ENCODE results near the gene ITPA.
A peak's percentile ranks its signal among the peaks of the same experiment; 100 is the strongest.
"Not testable (repeated sequence)": the region's sequence is repeated elsewhere in the genome, so short reads cannot be mapped to it uniquely, and the experiment has no call there.

ITPA gene

DNA sequence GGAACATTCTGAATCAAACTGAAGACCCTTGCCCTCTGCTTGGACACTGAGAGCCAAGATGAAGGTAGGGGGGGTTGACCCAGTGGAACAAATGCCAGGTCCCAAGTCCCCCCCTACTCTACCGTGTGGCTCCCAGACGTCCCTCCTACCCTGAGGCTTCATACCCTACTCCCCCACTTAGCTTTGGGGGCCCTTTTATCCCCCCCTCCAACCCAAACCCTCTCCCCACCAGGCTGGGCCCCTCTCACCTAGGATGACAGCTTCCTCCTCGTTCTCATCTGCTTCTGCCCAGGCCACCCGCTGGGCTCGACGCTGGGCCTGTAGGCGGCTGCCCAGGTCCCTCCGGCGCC lies 6.4 kb upstream of the ITPA start:
- DNase-seq (ENCODE audit: low read depth) = no peak

DNA sequence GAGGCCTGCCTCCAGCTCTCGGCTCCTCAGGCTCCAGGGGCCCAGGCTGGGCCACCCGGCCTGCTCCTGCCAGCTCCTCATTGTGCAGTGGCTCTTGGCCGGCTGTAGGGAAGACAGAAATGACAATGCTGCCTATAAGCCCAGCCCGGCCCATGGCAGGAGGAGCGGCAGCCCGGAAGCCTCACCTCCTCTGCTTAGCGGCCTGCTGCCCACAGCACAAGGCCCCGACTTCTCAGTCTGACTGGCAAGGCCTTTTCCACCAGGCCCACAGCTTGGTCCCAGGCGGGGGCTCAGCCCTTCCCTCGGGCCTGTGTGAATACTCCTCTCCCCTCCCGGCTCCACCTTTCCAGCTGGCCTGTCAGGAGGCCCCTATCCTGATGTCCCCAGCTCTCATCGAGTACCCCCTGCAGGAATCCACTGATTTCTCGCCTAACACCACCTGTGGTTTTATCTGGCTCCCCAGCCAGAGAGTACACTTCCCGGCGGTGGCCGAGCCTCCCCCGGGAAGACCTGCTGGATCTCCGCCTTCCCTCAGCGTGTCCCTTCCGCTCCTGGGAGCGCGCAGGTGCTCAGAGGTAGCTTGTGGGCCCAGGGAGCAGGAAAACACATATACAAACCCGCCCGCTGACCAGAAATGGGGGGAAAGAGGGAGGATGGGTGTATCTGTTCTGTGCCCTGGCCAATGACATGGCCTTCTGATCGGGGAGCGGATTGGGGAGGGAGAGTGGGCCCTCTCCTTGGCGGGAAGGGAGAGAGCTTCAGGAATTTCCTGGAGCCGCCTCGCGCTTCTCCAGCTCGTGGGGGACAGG lies 5.8 kb upstream of the ITPA start:
- no peak for DNase-seq (ENCODE audit: low read depth)

GRCh38 chr20:3204124-3204794 lies 5.0 kb upstream of the ITPA start, which contains the start of gene DDRGK1:
DDRGK1 (minus strand) TSS chr20:3204682; CDS start chr20:3204627, 55 bp downstream.
- DNase-seq (ENCODE audit: low read depth) = peak; percentile 88

DNA sequence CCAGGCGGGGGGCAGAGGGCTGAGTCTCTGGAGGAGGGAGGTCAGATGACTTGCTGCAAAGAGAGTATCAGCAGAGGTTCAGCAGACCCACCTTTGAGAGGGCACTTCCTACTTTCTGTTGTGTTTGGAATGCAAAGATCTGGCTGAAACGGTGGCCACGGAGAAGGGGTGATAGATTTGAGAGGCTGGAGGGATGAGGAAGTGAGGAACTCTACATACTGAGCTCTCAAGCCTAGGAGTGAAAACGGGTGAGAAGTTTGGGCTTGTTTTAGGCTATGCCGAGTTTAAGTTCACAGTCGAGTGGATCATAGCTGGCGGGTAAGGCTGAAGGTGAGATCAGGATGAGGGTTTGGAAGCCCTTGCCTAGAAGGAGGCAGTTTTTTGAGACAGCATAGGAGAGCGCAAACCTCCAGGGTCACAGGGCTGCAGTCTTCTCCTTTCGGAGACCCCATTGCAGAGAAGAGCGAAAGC lies 477 bp upstream of the ITPA start:
- no peak for DNase-seq (ENCODE audit: low read depth)

GRCh38 chr20:3209946-3210317 lies 634 bp downstream of the ITPA start:
- no peak for DNase-seq (ENCODE audit: low read depth)

- DNase-seq (ENCODE audit: low read depth) = no peak
Observed at GRCh38 chr20:3210346-3210745, 1.0 kb downstream of the ITPA start.

DNA sequence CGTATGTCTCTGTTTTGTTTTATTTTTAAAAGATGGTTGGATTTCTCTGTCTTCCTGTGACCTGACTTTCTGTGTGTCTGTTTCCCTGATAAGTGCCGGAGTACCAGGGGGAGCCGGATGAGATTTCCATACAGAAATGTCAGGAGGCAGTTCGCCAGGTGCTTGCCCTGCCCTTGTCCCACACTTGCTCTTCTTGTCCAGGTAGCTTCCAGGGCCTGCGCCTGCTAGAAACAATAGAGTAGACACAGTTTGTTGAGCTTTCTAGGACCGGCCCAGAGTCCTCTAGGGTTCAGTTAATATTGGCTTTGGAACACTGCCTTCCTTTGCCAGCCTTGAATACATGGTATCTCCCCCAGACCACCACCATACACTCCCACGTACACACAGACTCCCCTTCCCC lies 3.9 kb downstream of the ITPA start:
- DNase-seq (ENCODE audit: low read depth) = no peak

- not testable (repeated sequence) for DNase-seq (ENCODE audit: low read depth)
Observed at GRCh38 chr20:3215359-3215917, 6.1 kb downstream of the ITPA start.

DNA sequence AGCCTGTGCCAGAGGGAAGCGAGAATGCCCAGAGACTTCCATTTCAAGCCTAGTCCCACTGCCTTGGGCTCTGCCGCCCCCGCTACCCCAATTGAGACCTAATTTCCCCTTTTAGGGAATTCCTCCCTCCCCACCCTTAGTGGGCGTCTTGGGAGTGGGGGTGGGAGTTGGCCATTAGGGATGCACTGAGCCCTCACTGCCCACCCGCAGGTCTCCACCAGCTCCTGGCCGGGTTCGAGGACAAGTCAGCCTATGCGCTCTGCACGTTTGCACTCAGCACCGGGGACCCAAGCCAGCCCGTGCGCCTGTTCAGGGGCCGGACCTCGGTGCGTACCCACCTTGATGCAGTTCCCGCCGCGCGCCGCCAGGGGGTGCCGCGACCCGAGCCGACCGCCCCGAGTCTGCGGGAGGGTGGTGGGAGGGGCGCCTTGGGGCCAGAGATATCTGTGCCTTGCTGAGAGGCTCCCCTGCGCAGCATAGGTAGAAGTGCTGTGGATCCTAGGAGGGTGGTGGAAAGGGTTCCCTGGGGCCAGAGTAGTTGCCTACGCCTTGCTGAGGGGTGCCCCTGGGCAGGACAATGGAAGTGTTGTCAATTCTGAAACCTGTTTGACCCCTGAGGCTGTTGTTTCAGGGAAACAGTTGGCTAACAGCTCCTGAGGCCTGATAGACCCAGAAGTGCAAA lies 9.2 kb downstream of the ITPA start:
- DNase-seq (ENCODE audit: low read depth) = peak; percentile 68

DNA sequence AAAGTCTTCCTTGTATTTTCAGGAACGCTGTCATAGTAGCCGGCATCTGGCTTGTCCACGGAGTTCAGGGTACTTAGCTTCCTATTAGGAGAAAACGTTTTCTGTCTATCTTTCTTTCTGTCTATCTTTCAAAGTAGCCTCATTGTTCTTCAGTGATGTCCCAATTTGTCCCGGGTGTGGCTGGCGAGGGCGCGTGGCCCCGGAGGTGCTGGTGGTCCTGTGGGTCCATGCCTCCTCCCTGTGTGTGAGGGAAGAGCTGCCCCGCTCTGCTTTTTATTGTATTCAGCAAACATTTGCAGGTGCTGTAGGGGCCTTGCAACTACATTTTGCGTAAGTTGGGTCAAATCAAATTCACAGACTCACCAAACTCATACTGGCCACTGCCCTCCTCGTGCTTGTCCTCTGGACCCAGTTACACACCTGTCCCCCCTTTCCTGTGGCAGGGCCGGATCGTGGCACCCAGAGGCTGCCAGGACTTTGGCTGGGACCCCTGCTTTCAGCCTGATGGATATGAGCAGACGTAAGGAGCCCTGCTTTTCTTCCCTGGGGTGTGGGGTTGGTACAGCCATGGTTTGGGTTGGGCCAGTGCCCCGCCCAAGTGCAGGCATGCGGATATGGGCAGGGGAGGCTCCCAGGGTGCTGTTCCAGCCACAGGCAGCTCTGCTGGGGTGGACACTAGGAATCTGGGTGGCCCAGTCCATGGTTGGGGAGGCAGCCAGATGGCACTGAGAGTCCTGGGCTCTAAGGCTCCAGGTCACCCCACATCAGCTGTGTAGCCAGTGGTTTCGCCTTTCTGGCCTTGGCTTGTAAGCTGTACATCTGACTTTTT lies 12.3 kb downstream of the ITPA start:
- no peak for DNase-seq (ENCODE audit: low read depth)

DNA sequence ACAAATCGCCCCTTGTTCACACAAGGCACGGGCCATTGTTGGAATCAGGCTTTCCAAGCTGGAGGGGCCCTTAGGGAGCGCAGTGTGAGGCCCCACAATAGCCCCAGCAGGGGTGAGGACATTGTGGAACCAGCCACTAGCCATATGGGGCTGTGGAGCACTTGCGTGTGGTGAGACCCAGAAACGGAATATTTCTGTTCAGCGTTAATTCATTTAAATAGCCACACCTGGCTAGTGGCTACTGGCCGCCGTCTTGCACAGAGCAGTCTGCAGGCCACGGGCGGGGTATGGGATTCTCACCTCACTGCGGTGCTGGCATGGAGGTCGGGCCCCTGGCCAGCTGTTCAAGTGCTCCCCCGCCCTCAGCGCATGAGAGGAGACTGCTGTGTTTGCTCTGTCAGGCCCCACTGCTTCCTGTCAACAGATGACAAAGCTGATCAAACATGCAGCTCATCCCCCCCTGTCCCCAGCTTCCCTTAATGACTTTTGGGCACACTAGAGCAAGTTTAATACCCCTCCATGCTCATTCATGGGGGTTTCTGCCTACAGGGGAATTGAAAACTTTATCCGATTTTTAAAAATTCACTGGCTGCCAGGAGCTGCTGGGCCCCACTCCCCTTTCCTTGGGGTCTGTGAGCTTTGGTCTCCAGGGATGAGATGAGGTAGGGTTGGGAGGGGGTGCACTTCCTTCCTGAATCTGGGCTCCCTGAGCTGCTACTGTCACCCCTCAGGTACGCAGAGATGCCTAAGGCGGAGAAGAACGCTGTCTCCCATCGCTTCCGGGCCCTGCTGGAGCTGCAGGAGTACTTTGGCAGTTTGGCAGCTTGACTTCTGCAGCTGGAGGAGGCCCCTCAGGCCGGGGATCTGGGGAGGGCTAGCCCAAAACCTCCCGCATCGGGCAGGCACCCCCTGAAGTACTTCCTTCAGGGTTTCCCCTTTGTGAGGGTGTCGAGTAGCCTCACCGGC lies 13.6 kb downstream of the ITPA start:
- DNase-seq (ENCODE audit: low read depth) = no peak

GRCh38 chr20:3223651-3223993 lies 14.3 kb downstream of the ITPA start:
- DNase-seq (ENCODE audit: low read depth) = no peak

GRCh38 chr20:3223994-3224680 lies 14.8 kb downstream of the ITPA start:
- DNase-seq (ENCODE audit: low read depth) = no peak

GRCh38 chr20:3224681-3225421 lies 15.6 kb downstream of the ITPA start:
- DNase-seq (ENCODE audit: low read depth) = no peak

- no peak for DNase-seq (ENCODE audit: low read depth)
Observed at GRCh38 chr20:3226093-3226492, 16.8 kb downstream of the ITPA start.

- DNase-seq (ENCODE audit: low read depth) = no peak
Observed at GRCh38 chr20:3226864-3227263, 17.6 kb downstream of the ITPA start.

- no peak for DNase-seq (ENCODE audit: low read depth)
Observed at GRCh38 chr20:3227506-3227905, 18.2 kb downstream of the ITPA start.

- no peak for DNase-seq (ENCODE audit: low read depth)
Observed at GRCh38 chr20:3227936-3228749, 18.8 kb downstream of the ITPA start.

- no peak for DNase-seq (ENCODE audit: low read depth)
Observed at GRCh38 chr20:3228750-3229032, 19.4 kb downstream of the ITPA start.

All from activated T-cell treated with anti-CD3 and anti-CD28 coated beads for 24 hours (primary cell).